PC-3 (cell line): ENCODE results near the gene NT5DC3. TPM values are rescaled to one million over a fixed set of nuclear protein-coding genes. Genes with fewer than 3 reads are reported as not detected.

Experiments
- ATAC-seq: fragments of 200-7000 bp; cut with Tn5 transposase; 2 replicates; pipeline ENCODE4 v1.9.1; 2020; ENCODE audit warnings: mild to moderate bottlenecking, moderate library complexity
- BruUV-seq: library from RNA; stranded (reverse); fragments of 400-500 nt; replicated peaks from 2 replicates; lab custom pipeline; 2021; lab: Mats Ljungman, UMichigan
- CTCF ChIA-PET: fragments of 300-600 bp; sonication (Branson Sonifier 250); formaldehyde crosslinking; loops from one replicate; lab custom pipeline; 2022; ENCODE audit warnings: antibody characterized with exemption; lab: Charles Lee
- POLR2A ChIA-PET: fragments of 300-600 bp; sonication (Branson Sonifier 250); formaldehyde crosslinking; loops from one replicate; lab custom pipeline; 2022; ENCODE audit warnings: antibody characterized with exemption; ENCODE audit not compliant: unreplicated experiment; lab: Charles Lee
- DNase-seq: peaks from one replicate; pipeline ENCODE4 v3.0.0-alpha.2; 2015
- H2AFZ ChIP-seq: fragments of 300-600 bp; sonication (generic); 2 replicates; pipeline ENCODE4 v1.6.0; 2016; ENCODE audit warnings: antibody characterized with exemption, low read length
- H3F3A ChIP-seq: fragments of 300-600 bp; sonication (generic); one replicate; pipeline ENCODE4 v1.6.0; 2017; ENCODE audit warnings: antibody characterized with exemption, low read length, control low read depth, mild to moderate bottlenecking; ENCODE audit not compliant: unreplicated experiment
- H3K27ac ChIP-seq: fragments of 300-600 bp; sonication (generic); 2 replicates; pipeline ENCODE4 v1.5.1; 2016; ENCODE audit warnings: mild to moderate bottlenecking, low read length
- H3K27me3 ChIP-seq: fragments of 300-600 bp; sonication (generic); 2 replicates; pipeline ENCODE4 v1.6.1; 2016; ENCODE audit warnings: low read length, mixed read lengths
- H3K36me3 ChIP-seq: fragments of 300-600 bp; sonication (generic); 2 replicates; pipeline ENCODE4 v1.6.1; 2016; ENCODE audit warnings: low read depth, mixed run types, low read length, mixed read lengths
- H3K4me1 ChIP-seq: fragments of 300-600 bp; sonication (generic); 2 replicates; pipeline ENCODE4 v1.5.1; 2016; ENCODE audit warnings: low read length; ENCODE audit not compliant: insufficient read depth
- H3K4me2 ChIP-seq: fragments of 300-600 bp; sonication (generic); 2 replicates; pipeline ENCODE4 v1.6.0; 2016; ENCODE audit warnings: low read length
- H3K4me3 ChIP-seq: fragments of 300-600 bp; sonication (generic); 2 replicates; pipeline ENCODE4 v1.5.1; 2016; ENCODE audit warnings: mild to moderate bottlenecking, low read length, mixed read lengths
- H3K79me2 ChIP-seq: fragments of 300-600 bp; sonication (generic); 2 replicates; pipeline ENCODE4 v1.6.1; 2017; ENCODE audit warnings: low read length, mixed read lengths
- H3K9ac ChIP-seq: fragments of 300-600 bp; sonication (generic); 2 replicates; pipeline ENCODE4 v1.6.0; 2016; ENCODE audit warnings: mild to moderate bottlenecking, low read length
- H3K9me2 ChIP-seq: fragments of 300-600 bp; sonication (generic); replicated peaks from 2 replicates; pipeline ENCODE4 v1.6.1; 2016; ENCODE audit warnings: mixed run types, low read length, mixed read lengths
- H3K9me3 ChIP-seq: fragments of 300-600 bp; sonication (generic); 2 replicates; pipeline ENCODE4 v1.6.1; 2016; ENCODE audit warnings: low read length, mixed read lengths
- H4K20me1 ChIP-seq: fragments of 300-600 bp; sonication (generic); 2 replicates; pipeline ENCODE4 v1.6.1; 2016; ENCODE audit warnings: low read length, mixed read lengths
- EZH2 ChIP-seq: fragments of 300-600 bp; sonication (generic); IDR thresholded peaks from one replicate; pipeline ENCODE4 v1.6.1; 2017; ENCODE audit warnings: antibody characterized with exemption, mild to moderate bottlenecking, low read length; ENCODE audit not compliant: unreplicated experiment
- EZH2phosphoT487 ChIP-seq: fragments of 300-600 bp; sonication (generic); IDR thresholded peaks from 2 replicates; pipeline ENCODE4 v1.6.1; 2018; ENCODE audit warnings: mild to moderate bottlenecking, antibody characterized with exemption, low read length, borderline replicate concordance
- intact Hi-C: fragments of 100-400 bp; cut with micrococcal nuclease; formaldehyde crosslinking; loops from 2 replicates; pipeline ENCODE4 v1.9.0; 2023
- total RNA-seq: library from RNA; depleted of rRNA; stranded (reverse); fragments of >200 nt; gene quantifications from 2 replicates; pipeline ENCODE4 v1.2.3, GENCODE V29; 2014
- TF ChIP-seq, protein P1 (sequence below): fragments of 300-600 bp; sonication (generic); conservative IDR thresholded peaks from 2 replicates; pipeline ENCODE4 v1.5.1; 2017; ENCODE audit warnings: antibody characterized with exemption, low read depth, mild to moderate bottlenecking, low read length

The NT5DC3 gene
- total RNA-seq, 1 experiment from 2014 or later: 15.7 TPM

DNA sequence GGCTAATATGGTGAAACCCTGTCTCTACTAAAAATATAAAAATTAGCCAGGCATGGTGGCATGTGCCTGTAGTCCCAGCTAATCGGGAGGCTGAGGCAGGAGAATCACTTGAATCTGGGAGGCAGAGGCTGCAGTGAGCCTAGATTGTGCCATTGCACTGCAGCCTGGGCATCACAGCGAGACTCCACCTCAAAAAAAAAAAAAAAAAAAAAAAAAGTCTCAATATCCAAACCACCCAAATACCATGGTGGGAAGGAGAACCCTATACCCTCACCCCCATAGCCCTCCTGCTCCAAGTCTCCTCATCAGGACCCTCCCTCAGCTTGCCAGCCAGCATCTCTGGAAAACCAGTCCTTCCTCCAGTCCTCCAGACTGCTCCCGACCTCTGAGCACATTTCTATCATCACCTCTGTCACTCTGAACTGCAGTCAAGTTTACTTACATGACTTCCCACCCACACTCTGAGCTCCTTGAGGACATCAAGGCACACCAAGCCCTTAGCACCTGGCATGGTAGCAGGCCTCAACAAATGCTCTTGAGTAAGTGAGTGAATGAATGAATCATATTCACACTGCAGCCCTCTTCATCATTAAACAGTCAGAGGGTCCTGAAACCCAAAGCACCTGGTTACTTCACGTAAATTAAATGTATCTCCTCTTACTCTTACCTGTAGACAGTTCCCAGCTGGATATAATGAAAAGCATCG lies 35.2 kb downstream of the NT5DC3 start:
- peaks cover 11% of the 10 kb centered on the region; the same call in 1 of the 2 replicates for H3K79me2 ChIP-seq
- no peaks in the 10 kb centered on the region for H3K9me2 ChIP-seq
- H3K27me3 ChIP-seq: no peaks in the 10 kb centered on the region
- H3K9me3 ChIP-seq: no peaks in the 10 kb centered on the region
- H3K27ac ChIP-seq: peak overlapping the region; percentile 81
- CTCF ChIA-PET: interaction anchor here (1.5 kb wide), 1 partner anchor 36 kb away, joined by 3 read pairs; no protein-coding TSS in a partner anchor
- H4K20me1 ChIP-seq: no peaks in the 10 kb centered on the region
- peak overlapping the region; percentile 70 for H3K4me2 ChIP-seq
- H3F3A ChIP-seq: no peaks in the 10 kb centered on the region
- peaks cover 26% of the 10 kb centered on the region for H3K36me3 ChIP-seq
- peaks cover 41% of the 10 kb centered on the region for H3K4me1 ChIP-seq
- H3K4me3 ChIP-seq: 0 out of 2 replicates have a peak overlapping the region, but pooled peaks have one; percentile 23
- no peak for TF ChIP-seq EZH2
- no TSS peak for BruUV-seq
- POLR2A ChIA-PET: no interaction called here
- ATAC-seq: no peak
- H3K9ac ChIP-seq: no peak overlapping the region
- no peak for DNase-seq
- intact Hi-C loops: loop anchor here (1.0 kb wide), 1 partner anchor 53 kb away; no protein-coding TSS in a partner anchor
- H2AFZ ChIP-seq: no peak overlapping the region

DNA sequence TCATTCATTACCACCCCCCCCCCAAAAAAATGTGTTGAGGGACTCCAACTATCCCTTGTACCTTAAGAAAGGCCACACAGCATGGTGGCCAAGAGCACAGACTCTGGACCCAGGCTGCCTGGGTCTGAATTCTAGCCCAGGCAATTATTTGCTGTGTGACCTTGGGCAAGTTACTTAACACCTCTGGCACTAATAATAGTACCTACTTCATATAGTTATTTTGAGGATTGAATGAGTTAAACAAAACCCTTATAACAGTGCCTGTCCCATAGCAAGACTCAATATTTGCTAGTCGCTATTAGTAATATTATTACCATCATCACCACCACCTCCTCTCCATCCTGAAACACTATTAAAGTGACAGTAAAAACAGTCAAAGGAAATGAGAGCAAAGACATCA lies 37.2 kb downstream of the NT5DC3 start:
- no peak overlapping the region for H3K4me2 ChIP-seq
- H3K4me1 ChIP-seq: peaks cover 52% of the 10 kb centered on the region
- DNase-seq: no peak
- no peak for TF ChIP-seq EZH2
- TF ChIP-seq, protein P1, sequence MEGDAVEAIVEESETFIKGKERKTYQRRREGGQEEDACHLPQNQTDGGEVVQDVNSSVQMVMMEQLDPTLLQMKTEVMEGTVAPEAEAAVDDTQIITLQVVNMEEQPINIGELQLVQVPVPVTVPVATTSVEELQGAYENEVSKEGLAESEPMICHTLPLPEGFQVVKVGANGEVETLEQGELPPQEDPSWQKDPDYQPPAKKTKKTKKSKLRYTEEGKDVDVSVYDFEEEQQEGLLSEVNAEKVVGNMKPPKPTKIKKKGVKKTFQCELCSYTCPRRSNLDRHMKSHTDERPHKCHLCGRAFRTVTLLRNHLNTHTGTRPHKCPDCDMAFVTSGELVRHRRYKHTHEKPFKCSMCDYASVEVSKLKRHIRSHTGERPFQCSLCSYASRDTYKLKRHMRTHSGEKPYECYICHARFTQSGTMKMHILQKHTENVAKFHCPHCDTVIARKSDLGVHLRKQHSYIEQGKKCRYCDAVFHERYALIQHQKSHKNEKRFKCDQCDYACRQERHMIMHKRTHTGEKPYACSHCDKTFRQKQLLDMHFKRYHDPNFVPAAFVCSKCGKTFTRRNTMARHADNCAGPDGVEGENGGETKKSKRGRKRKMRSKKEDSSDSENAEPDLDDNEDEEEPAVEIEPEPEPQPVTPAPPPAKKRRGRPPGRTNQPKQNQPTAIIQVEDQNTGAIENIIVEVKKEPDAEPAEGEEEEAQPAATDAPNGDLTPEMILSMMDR: no peak
- no peak for TF ChIP-seq EZH2phosphoT487
- no peak overlapping the region for H3K4me3 ChIP-seq
- no peak overlapping the region for H3K27ac ChIP-seq
- H3K9me3 ChIP-seq: no peaks in the 10 kb centered on the region
- no peak overlapping the region for H2AFZ ChIP-seq
- H3K79me2 ChIP-seq: peaks cover 11% of the 10 kb centered on the region; the same call in 1 of the 2 replicates
- ChIA-PET POLR2A (no interaction called here), CTCF (no interaction called here)
- H3F3A ChIP-seq: no peaks in the 10 kb centered on the region
- no TSS peak for BruUV-seq
- intact Hi-C loops: no loop called here
- H3K36me3 ChIP-seq: peaks cover 18% of the 10 kb centered on the region
- no peak for ATAC-seq
- no peaks in the 10 kb centered on the region for H3K9me2 ChIP-seq
- H4K20me1 ChIP-seq: no peaks in the 10 kb centered on the region
- no peak overlapping the region for H3K9ac ChIP-seq
- no peaks in the 10 kb centered on the region for H3K27me3 ChIP-seq

DNA sequence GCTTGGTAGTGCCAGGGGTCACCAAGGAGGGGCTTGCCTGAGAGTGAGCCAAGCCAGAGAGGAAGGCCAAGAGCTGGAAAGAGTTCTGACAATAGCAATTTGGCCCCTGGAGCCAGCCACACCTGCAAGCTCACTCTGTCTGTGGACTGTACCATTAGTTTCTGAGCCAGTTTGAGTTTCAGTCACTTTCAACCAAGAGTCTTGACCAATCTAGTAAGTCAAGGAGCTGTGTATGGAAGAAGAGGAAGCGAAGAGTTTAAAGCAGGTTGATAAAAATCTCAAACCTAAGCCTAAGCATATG lies 38.5 kb downstream of the NT5DC3 start:
- CTCF ChIA-PET: no interaction called here
- Histone ChIP-seq H3K4me3 (no peak overlapping the region), H2AFZ (no peak overlapping the region), H3F3A (no peaks in the 10 kb centered on the region), H3K4me1 (peaks cover 52% of the 10 kb centered on the region), H3K79me2 (peaks cover 6% of the 10 kb centered on the region; the same call in 1 of the 2 replicates), H4K20me1 (no peaks in the 10 kb centered on the region), H3K27ac (peak overlapping the region; percentile 22), H3K9me2 (no peaks in the 10 kb centered on the region), H3K27me3 (no peaks in the 10 kb centered on the region), H3K9ac (no peak overlapping the region), H3K9me3 (no peaks in the 10 kb centered on the region), H3K36me3 (peaks cover 26% of the 10 kb centered on the region), H3K4me2 (no peak overlapping the region)
- TF ChIP-seq, protein P1: no peak
- TF ChIP-seq EZH2 (no peak), EZH2phosphoT487 (no peak)
- POLR2A ChIA-PET: no interaction called here
- DNase-seq (no peak), ATAC-seq (no peak)
- BruUV-seq: no TSS peak
- intact Hi-C loops: no loop called here
